Measurements from ENCODE around the gene TENM3.

Gene TENM3

DNA sequence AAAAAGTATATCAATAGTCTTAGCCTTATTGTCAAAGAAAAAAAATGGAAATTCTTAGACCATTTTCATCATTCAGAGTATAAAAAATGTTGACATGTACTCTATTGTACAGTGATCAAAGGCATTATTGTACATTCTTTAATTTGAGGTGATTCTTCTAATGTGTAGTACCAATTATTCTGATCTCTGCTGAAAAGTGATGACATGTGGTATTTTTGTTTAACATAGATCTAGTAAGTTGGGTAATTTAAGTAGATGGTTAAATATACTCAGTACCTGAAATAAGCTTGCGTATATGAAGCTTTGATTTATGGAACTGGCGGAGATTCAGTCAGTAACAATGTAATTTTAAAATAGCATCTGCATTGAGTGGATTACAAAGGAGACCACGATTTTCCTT is 5.1 kb downstream of the TENM3 start:
- no peak overlapping the region for H3K4me3 ChIP-seq (ENCODE audit: control insufficient read depth, low read depth, low read length)
- DNase-seq (ENCODE audit: low read depth) = no peak
- TF ChIP-seq, protein P1, sequence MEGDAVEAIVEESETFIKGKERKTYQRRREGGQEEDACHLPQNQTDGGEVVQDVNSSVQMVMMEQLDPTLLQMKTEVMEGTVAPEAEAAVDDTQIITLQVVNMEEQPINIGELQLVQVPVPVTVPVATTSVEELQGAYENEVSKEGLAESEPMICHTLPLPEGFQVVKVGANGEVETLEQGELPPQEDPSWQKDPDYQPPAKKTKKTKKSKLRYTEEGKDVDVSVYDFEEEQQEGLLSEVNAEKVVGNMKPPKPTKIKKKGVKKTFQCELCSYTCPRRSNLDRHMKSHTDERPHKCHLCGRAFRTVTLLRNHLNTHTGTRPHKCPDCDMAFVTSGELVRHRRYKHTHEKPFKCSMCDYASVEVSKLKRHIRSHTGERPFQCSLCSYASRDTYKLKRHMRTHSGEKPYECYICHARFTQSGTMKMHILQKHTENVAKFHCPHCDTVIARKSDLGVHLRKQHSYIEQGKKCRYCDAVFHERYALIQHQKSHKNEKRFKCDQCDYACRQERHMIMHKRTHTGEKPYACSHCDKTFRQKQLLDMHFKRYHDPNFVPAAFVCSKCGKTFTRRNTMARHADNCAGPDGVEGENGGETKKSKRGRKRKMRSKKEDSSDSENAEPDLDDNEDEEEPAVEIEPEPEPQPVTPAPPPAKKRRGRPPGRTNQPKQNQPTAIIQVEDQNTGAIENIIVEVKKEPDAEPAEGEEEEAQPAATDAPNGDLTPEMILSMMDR (conservative IDR thresholded peaks at IDR 0.05; ENCODE audit: control insufficient read depth, insufficient read depth, low read depth, low read length) = no peak

DNA sequence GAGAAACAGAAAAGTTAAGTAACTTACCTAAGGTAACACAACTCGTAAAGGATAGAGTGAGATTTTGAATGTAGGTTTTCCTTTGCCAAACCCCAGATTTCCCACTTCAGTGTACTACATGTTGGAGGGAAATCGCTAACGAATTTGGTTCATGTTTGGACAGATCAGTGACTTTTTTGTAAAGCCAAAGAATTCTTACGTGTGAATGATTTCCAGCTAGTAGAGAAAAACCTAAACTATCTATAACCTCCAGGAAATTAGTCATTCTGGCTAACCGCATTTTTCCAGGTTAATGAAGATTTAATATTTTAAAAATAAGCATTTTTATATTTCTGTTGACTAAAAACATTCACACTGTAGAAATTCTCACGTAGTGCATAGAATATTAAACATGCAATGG is 7.2 kb downstream of the TENM3 start:
- no peak overlapping the region for H3K4me3 ChIP-seq (ENCODE audit: control insufficient read depth, low read depth, low read length)
- TF ChIP-seq, protein P1 (conservative IDR thresholded peaks at IDR 0.05; ENCODE audit: control insufficient read depth, insufficient read depth, low read depth, low read length) = no peak
- DNase-seq (ENCODE audit: low read depth) = no peak

DNA sequence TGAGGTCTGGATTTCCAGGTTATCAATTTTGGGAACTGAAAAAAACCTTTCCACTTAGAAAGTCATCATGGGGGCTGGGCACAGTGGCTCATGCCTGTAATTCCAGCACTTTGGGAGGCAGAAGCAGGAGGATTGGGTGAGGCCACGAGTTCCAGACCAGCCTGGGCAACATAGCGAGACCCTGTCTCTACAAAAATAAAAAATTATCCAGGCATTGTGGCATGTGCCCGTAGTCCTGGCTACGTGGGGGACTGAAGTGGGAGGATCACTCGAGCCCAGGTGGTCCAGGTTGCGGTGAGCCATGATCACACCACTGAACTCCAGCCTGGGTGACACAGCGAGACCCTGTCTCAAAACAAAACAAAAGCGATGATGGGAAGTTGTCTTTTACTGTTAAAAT is 7.9 kb downstream of the TENM3 start:
- H3K4me3 ChIP-seq (ENCODE audit: control insufficient read depth, low read depth, low read length) = no peak overlapping the region
- no peak for DNase-seq (ENCODE audit: low read depth)
- TF ChIP-seq, protein P1 (conservative IDR thresholded peaks at IDR 0.05; ENCODE audit: control insufficient read depth, insufficient read depth, low read depth, low read length) = no peak

DNA sequence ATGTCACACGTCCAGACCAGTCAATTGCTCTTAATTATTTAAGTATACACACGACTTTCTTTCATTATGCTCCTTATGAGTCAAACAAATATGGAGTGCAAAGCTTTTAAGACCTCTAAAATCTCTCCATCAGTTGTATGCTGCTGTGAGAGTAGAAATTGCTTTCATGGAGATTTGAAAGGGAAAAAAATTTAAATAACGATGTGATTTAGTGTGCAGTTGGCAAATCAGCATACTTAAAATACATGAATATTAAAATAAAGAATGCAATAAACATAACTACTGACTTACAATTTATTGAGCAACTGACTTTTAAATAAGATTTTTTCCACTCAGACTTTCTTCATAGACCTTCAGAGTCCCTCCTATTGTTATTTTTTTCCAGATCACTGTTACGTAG is 9.0 kb downstream of the TENM3 start:
- no peak overlapping the region for H3K4me3 ChIP-seq (ENCODE audit: control insufficient read depth, low read depth, low read length)
- TF ChIP-seq, protein P1 (conservative IDR thresholded peaks at IDR 0.05; ENCODE audit: control insufficient read depth, insufficient read depth, low read depth, low read length) = no peak
- DNase-seq (ENCODE audit: low read depth) = no peak

DNA sequence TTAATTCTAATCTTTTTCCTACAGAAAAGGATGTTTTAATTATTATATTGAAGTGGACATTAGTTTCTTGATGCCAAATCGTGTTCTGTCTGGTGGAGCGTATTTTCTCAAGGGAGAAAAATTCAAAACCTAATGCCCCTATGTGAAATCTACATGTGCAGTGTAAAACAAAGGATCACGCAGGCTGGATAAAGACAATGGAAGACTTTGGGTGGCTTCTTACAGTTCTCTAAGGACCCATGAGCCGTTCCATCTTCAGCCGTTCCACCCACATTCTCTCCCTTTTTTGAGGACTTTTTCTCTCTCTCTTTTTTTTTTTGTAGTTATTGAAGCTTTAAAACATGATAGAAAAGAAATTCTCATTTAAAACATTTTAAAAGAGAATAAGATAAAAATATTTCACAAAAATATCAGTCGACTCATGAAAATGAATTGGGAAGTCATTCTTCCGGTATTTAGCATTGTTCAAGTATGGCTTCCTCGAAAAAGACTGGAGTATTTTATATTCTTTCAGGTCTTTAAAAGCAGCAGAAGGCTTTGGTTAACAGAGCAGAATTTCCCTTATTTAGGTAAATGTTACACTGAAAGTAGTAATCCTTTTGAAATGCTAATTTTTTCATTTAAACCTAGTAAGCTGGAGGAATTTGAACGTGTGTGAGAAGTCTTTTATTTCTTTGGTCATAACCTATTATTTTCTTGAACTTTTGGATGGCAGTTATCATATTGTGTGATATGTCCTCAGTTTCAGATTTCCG is 11.0 kb downstream of the TENM3 start:
- TF ChIP-seq, protein P1 (conservative IDR thresholded peaks at IDR 0.05; ENCODE audit: control insufficient read depth, insufficient read depth, low read depth, low read length) = no peak
- DNase-seq (ENCODE audit: low read depth) = no peak
- H3K4me3 ChIP-seq (ENCODE audit: control insufficient read depth, low read depth, low read length) = no peak overlapping the region

DNA sequence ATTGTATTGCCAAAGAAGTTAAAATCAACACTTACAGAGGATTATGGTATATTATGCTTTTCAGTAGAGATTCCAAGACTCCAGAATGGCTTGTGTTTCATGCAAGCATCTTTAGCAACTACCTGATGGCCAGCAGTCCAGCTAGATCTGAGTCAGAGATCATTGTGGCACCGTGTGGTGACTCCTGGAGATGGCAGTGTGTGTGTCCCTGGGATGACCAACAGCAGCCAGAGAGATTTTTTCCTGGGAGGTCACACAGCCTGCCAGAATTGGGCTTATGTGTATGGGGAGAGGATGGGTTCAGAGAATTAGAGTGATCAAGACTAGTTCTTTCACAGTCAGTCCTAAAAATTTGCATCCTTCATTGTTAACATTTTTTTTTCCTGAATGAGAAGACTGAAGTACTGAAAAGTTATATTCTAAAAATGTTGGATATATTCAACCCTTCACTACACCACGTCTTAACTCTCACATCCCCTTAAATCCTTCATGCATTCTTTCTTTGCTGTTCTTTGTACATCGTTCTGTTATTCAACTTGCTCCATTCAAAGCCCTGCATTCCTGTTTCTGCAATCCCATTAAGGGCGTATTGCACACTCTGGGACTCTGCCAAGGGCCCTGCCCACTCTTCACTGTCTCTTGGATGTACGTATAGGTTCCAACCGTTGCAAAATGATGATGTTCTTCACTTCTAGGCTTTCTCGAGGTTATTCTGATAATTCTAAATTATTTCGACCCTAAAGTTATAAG is 12.4 kb downstream of the TENM3 start:
- H3K4me3 ChIP-seq (ENCODE audit: control insufficient read depth, low read depth, low read length) = no peak overlapping the region
- TF ChIP-seq, protein P1 (conservative IDR thresholded peaks at IDR 0.05; ENCODE audit: control insufficient read depth, insufficient read depth, low read depth, low read length) = no peak
- peak; percentile 14 for DNase-seq (ENCODE audit: low read depth)

Measured in fibroblast of mammary gland (primary cell).